NCI-H146 treated with DMSO at 0.1 percent for 48 hours (cell line): ENCODE results near the gene PANX2.

Experiments used
- DNase-seq: peaks from one replicate; lab custom pipeline; 2025; ENCODE audit not compliant: unreplicated experiment; lab: John Stamatoyannopoulos, UW

The PANX2 gene

GRCh38 chr22:50210378-50211139 is 40.0 kb downstream of the PANX2 start:
- no peak for DNase-seq

- DNase-seq, result no peak
Observed at GRCh38 chr22:50211147-50211546, 40.6 kb downstream of the PANX2 start.

- DNase-seq, result no peak
Observed at GRCh38 chr22:50213263-50213662, 42.7 kb downstream of the PANX2 start.

GRCh38 chr22:50215297-50216054 is 44.9 kb downstream of the PANX2 start:
- DNase-seq, result no peak

GRCh38 chr22:50216055-50216683 is 45.6 kb downstream of the PANX2 start:
- DNase-seq, result no peak

- no peak for DNase-seq
Observed at GRCh38 chr22:50216684-50217520, 46.4 kb downstream of the PANX2 start.

GRCh38 chr22:50217543-50218152 is 47.1 kb downstream of the PANX2 start:
- no peak for DNase-seq

GRCh38 chr22:50218153-50218995 is 47.8 kb downstream of the PANX2 start:
- no peak for DNase-seq

- DNase-seq, result no peak
Observed at GRCh38 chr22:50218996-50219727, 48.6 kb downstream of the PANX2 start.

- DNase-seq, result no peak
Observed at GRCh38 chr22:50219800-50220602, 49.5 kb downstream of the PANX2 start.

- DNase-seq, result no peak
Observed at GRCh38 chr22:50220603-50221409, 50.3 kb downstream of the PANX2 start.

- no peak for DNase-seq
Observed at GRCh38 chr22:50221410-50222300, 51.1 kb downstream of the PANX2 start.

GRCh38 chr22:50222508-50222907 is 52.0 kb downstream of the PANX2 start:
- no peak for DNase-seq

- no peak for DNase-seq
Observed at GRCh38 chr22:50224071-50224470, 53.5 kb downstream of the PANX2 start.

- DNase-seq, result no peak
Observed at GRCh38 chr22:50225200-50225969, 54.9 kb downstream of the PANX2 start.
